OCI-LY7 (cell line): ENCODE measurements around the gene DGKD. TPM values are rescaled to one million over a fixed set of nuclear protein-coding genes. Genes with fewer than 3 reads are reported as not detected.
A peak's percentile ranks its signal among the peaks of the same experiment; 100 is the strongest.

Experiments
- Bru-seq: library from RNA; stranded (reverse); fragments of 400-500 nt; gene quantifications from one replicate; lab custom pipeline; 2021; lab: Mats Ljungman, UMichigan
- BruChase-seq, 2 experiments: library from RNA; stranded (reverse); fragments of 400-500 nt; gene quantifications; one replicate each; lab custom pipeline; 2021; lab: Mats Ljungman, UMichigan
- BruUV-seq: library from RNA; stranded (reverse); fragments of 400-500 nt; replicated peaks from 2 replicates; lab custom pipeline; 2021; lab: Mats Ljungman, UMichigan
- CTCF ChIA-PET: fragments of 300-600 bp; sonication (Branson Sonifier 250); formaldehyde crosslinking; loops from one replicate; lab custom pipeline; 2022; ENCODE audit warnings: antibody characterized with exemption; ENCODE audit not compliant: unreplicated experiment; lab: Charles Lee
- POLR2A ChIA-PET: fragments of 300-600 bp; sonication (Branson Sonifier 250); formaldehyde crosslinking; loops from one replicate; lab custom pipeline; 2022; ENCODE audit warnings: antibody characterized with exemption; lab: Charles Lee
- DNase-seq: peaks from one replicate; pipeline ENCODE4 v3.0.0-alpha.2; 2015; ENCODE audit warnings: low spot score
- H2AFZ ChIP-seq: fragments of 200-600 bp; sonication (generic), shearing (Covaris generic); 2 replicates; pipeline ENCODE4 v1.6.1; 2014; ENCODE audit warnings: mild to moderate bottlenecking, antibody characterized with exemption, low read length, moderate library complexity
- H3K27ac ChIP-seq: fragments of 200-600 bp; sonication (generic); 2 replicates; pipeline ENCODE4 v1.5.1; 2014; ENCODE audit warnings: mixed run types, low read depth, mild to moderate bottlenecking, moderate library complexity, low read length, inconsistent platforms; ENCODE audit not compliant: poor library complexity, severe bottlenecking
- H3K36me3 ChIP-seq: fragments of 200-600 bp; sonication (generic); 2 replicates; pipeline ENCODE4 v1.6.1; 2014; ENCODE audit warnings: mild to moderate bottlenecking, antibody characterized with exemption, low read length, moderate library complexity, mixed read lengths; ENCODE audit not compliant: insufficient read depth
- H3K4me1 ChIP-seq: fragments of 200-600 bp; sonication (generic); 2 replicates; pipeline ENCODE4 v1.5.1; 2014; ENCODE audit warnings: mild to moderate bottlenecking, low read length; ENCODE audit not compliant: insufficient read depth, poor library complexity, severe bottlenecking
- H3K4me2 ChIP-seq: fragments of 200-600 bp; sonication (generic); 2 replicates; pipeline ENCODE4 v1.6.1; 2014; ENCODE audit warnings: mild to moderate bottlenecking, low read length
- H3K4me3 ChIP-seq: fragments of 200-600 bp; sonication (generic); 2 replicates; pipeline ENCODE4 v1.5.1; 2014; ENCODE audit warnings: mild to moderate bottlenecking, low read depth, low read length; ENCODE audit not compliant: poor library complexity, severe bottlenecking
- H3K79me2 ChIP-seq: fragments of 200-600 bp; sonication (generic); 2 replicates; pipeline ENCODE4 v1.6.1; 2016; ENCODE audit warnings: low read depth, mild to moderate bottlenecking, low read length, moderate library complexity, mixed read lengths; ENCODE audit not compliant: insufficient read depth
- H3K9me2 ChIP-seq: fragments of 200-600 bp; sonication (generic); 2 replicates; pipeline ENCODE4 v1.6.1; 2016; ENCODE audit warnings: mild to moderate bottlenecking, low read length, mixed read lengths; ENCODE audit not compliant: insufficient read depth
- H3K9me3 ChIP-seq: fragments of 200-600 bp; sonication (generic); 2 replicates; pipeline ENCODE4 v1.6.1; 2014; ENCODE audit warnings: mild to moderate bottlenecking, mixed run types, low read length, mixed read lengths
- H4K20me1 ChIP-seq: fragments of 200-600 bp; sonication (generic); 2 replicates; pipeline ENCODE4 v1.6.1; 2014; ENCODE audit warnings: mild to moderate bottlenecking, antibody characterized with exemption, low read length, moderate library complexity, mixed read lengths; ENCODE audit not compliant: insufficient read depth
- EZH2phosphoT487 ChIP-seq: fragments of 200-600 bp; sonication (generic); IDR thresholded peaks from 2 replicates; pipeline ENCODE4 v1.6.1; 2018; ENCODE audit warnings: low read depth, borderline replicate concordance, mild to moderate bottlenecking, mixed run types, antibody characterized with exemption, low read length, moderate library complexity, mixed read lengths
- intact Hi-C: fragments of 100-400 bp; cut with micrococcal nuclease; formaldehyde crosslinking; loops from one replicate; pipeline ENCODE4 v1.10.0; 2022; ENCODE audit not compliant: unreplicated experiment
- long read RNA-seq: library from polyadenylated mRNA; stranded (forward); transcript quantifications from one replicate; pipeline ENCODE4 v2.0.0, GENCODE V29; 2022
- total RNA-seq, 2 experiments: library from RNA; depleted of rRNA in 1 of 2; stranded (reverse); fragments of >200 nt in 1 of 2; shearing (Covaris generic) in 1 of 2; gene quantifications; 2 replicates each; pipeline ENCODE4 v1.2.3, GENCODE V29; 2014 to 2022
- TF ChIP-seq, protein P1 (sequence below): fragments of 200-600 bp; sonication (generic); conservative IDR thresholded peaks from 2 replicates; pipeline ENCODE4 v1.5.1; 2014; ENCODE audit warnings: mild to moderate bottlenecking, antibody characterized with exemption, low read length, moderate library complexity, mixed read lengths

DGKD gene
- total RNA-seq (2014; rRNA removed; shearing (Covaris generic)) (51.3 and 62.9 TPM in 2 replicates), total RNA-seq (2022) (271 and 305 TPM in 2 replicates), Bru-seq, nascent RNA (percentile 89 among the genes with signal in this experiment), BruChase-seq, experiment 1, labeled RNA remaining after a 6-hour chase (percentile 95 among the genes with signal in this experiment), BruChase-seq, experiment 2, labeled RNA remaining after a 2-hour chase (percentile 85 among the genes with signal in this experiment)
- long read RNA-seq, full-length matches to known transcripts = 133 of 461 reads
- long read RNA-seq, partial matches to known transcripts = 162 of 461 reads
- long read RNA-seq, other reads (novel, unspliced or antisense) = 166 of 461 reads

DNA sequence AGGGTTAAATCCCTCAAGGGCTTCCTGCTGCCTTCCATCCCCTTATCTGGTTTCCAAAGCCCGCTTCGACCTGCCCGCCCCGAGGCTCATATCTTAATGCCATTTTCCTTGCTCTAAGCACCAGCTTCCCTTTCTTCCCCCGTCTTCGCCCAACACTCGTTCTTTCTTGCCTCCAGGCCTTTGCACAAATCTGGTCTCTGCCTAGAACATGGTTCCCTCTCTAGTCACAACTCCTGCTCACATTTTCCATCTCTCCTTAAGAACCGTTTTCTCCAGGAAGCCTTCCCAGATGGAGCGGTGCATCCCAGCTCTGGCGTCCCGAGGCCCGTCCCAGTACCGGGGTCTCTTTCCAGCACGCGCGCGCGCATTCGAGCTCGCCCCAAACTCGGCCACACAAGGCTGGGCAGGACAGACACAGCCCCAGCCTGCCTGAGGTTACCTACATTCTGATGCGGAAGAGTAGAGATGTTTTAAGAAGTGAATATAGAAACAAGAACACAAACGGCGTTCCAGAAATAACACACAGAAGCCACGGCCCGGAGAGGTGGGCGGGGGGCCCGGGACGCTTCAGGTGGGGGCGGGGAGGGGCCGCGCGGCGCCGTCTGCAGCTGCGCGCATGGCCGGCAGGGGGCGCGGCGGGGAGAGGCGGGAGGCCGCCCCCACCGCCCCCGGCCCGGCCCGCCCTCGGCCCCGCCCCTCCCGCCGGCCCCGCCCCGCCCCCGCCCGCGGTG lies at the start of gene DGKD:
TSS of gene DGKD (plus strand) at position 726 of the 731 bp plus-strand sequence. CDS start 25 bp downstream, outside the sequence.
- peaks cover 62% of the 10 kb centered on the region for H3K4me1 ChIP-seq
- peaks cover 41% of the 10 kb centered on the region for H3K79me2 ChIP-seq
- TF ChIP-seq, protein P1, sequence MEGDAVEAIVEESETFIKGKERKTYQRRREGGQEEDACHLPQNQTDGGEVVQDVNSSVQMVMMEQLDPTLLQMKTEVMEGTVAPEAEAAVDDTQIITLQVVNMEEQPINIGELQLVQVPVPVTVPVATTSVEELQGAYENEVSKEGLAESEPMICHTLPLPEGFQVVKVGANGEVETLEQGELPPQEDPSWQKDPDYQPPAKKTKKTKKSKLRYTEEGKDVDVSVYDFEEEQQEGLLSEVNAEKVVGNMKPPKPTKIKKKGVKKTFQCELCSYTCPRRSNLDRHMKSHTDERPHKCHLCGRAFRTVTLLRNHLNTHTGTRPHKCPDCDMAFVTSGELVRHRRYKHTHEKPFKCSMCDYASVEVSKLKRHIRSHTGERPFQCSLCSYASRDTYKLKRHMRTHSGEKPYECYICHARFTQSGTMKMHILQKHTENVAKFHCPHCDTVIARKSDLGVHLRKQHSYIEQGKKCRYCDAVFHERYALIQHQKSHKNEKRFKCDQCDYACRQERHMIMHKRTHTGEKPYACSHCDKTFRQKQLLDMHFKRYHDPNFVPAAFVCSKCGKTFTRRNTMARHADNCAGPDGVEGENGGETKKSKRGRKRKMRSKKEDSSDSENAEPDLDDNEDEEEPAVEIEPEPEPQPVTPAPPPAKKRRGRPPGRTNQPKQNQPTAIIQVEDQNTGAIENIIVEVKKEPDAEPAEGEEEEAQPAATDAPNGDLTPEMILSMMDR = peak; percentile 51
- no peak for TF ChIP-seq EZH2phosphoT487
- intact Hi-C loops = loop anchor here (10.0 kb wide), 1 partner anchor 269 kb away; no protein-coding TSS in a partner anchor
- H3K9me2 ChIP-seq = no peaks in the 10 kb centered on the region
- no peaks in the 10 kb centered on the region for H3K9me3 ChIP-seq
- H4K20me1 ChIP-seq = peaks cover 23% of the 10 kb centered on the region; the same call in 1 of the 2 replicates
- H3K27ac ChIP-seq = peak within 1 kb of the TSS; percentile 84
- H2AFZ ChIP-seq = peak within 1 kb of the TSS; percentile 97
- BruUV-seq = no TSS peak
- peak within 1 kb of the TSS; percentile 88 for H3K4me3 ChIP-seq
- ChIA-PET CTCF (interaction anchor here (0.8 to 1.2 kb wide), 3 partner anchors 10 to 31 kb away, joined by 3 to 8 read pairs (median 3); no protein-coding TSS in a partner anchor), POLR2A (interaction anchor here (1.0 to 1.3 kb wide), 4 partner anchors 25 to 72 kb away, joined by 3 to 7 read pairs (median 4); no protein-coding TSS in a partner anchor)
- DNase-seq = peak; percentile 85
- H3K36me3 ChIP-seq = peaks cover 31% of the 10 kb centered on the region
- H3K4me2 ChIP-seq = peak within 1 kb of the TSS; percentile 86

DNA sequence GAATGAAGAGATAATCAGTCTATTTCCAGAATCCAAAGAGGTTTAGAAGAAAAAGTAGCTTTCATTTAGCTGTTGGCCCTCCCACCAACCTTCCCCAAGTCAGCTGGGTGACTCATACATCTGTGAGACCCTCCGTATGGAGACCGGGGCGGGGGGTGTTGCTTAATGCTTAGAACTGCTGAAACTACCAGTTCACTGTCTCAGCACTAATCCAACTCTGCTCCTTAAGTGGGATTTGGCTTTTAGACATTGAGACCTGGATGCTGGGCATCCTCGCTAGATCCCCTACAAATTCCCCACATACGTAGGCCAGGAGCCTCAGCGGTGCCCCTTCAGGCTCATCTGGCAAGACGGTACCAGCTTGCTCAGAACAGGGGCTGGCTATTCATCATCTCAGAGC lies 46.7 kb upstream of the DGKD start, which contains the start of gene SAG:
TSS of gene SAG (plus strand) at position 252 of the 400 bp plus-strand sequence. CDS start 1,374 bp downstream, outside the sequence.
- H3K79me2 ChIP-seq = no peaks in the 10 kb centered on the region
- H3K4me1 ChIP-seq = no peaks in the 10 kb centered on the region
- POLR2A ChIA-PET = interaction anchor here (0.5 kb wide), 1 partner anchor 59 kb away, joined by 3 read pairs; no protein-coding TSS in a partner anchor
- H3K36me3 ChIP-seq = no peaks in the 10 kb centered on the region
- no TSS peak for BruUV-seq
- H4K20me1 ChIP-seq = no peaks in the 10 kb centered on the region
- H3K4me3 ChIP-seq = no peak within 1 kb of the TSS
- no peaks in the 10 kb centered on the region for H3K9me3 ChIP-seq
- intact Hi-C loops = no loop called here
- no peak within 1 kb of the TSS for H2AFZ ChIP-seq
- H3K27ac ChIP-seq = no peak within 1 kb of the TSS
- DNase-seq = no peak
- no peaks in the 10 kb centered on the region for H3K9me2 ChIP-seq
- TF ChIP-seq, protein P1 = no peak
- no peak for TF ChIP-seq EZH2phosphoT487
- H3K4me2 ChIP-seq = no peak within 1 kb of the TSS
- CTCF ChIA-PET = no interaction called here
